Measurements from ENCODE around the gene CIAO3. TPM values are rescaled to one million over a fixed set of nuclear protein-coding genes. Genes with fewer than 3 reads are reported as not detected.

The CIAO3 gene
- total and polyA plus RNA-seq, 10 of the 15 experiments (the other 5 are each of a cell fraction or from before 2014, with no cell fraction given) = 1.4 to 37.5 (median 30.8) TPM

DNA sequence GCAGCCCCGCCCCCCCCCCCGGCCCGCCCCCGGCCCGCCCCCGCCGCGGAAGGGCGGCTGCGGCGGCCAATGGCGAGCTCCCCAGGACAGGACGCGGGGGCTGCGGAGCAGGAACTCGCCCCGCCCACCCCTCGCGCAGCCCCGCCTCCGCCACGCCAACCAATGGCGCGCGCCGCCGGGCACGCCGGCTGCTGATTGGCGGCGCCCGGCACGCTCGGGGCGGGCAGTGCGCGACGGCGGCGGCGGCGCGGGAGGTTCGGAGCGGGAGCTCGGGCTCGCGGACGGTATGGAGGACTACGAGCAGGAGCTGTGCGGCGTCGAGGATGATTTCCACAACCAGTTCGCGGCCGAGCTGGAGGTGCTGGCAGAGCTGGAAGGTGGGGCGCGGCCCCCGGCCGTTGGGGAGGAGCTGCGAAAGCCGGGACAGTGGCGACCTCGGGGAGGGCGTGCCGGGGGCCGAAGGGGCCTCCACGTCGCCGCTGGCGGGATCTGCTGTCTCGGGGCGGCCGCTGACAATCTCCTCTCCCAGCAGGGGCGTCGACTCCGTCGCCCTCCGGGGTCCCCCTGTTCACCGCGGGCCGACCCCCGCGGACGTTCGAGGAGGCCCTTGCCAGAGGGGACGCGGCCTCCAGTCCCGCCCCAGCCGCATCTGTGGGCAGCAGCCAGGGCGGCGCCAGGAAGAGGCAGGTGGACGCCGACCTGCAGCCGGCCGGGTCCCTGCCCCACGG lies 47.8 kb upstream of the CIAO3 start, which contains the start of gene CHTF18:
Gene CHTF18, plus strand, starts transcription at position 222 of the 728 bp plus-strand sequence. Its CDS starts 65 bp downstream, at position 287.
- peak within 1 kb of the TSS; percentile 89 for H3K4me3 ChIP-seq
- ATAC-seq (peak; percentile 91), DNase-seq (ENCODE audit: low read depth, low spot score) (peak; percentile 45), FAIRE-seq (peak; percentile 27)
- SMC1A ChIA-PET (ENCODE audit: uncharacterized antibody, unreplicated experiment) = interaction anchor here (1.1 to 1.5 kb wide), 2 partner anchors 69 to 76 kb away, joined by 3 to 5 read pairs; no protein-coding TSS in a partner anchor
- H3K9ac ChIP-seq (ENCODE audit: control insufficient read depth, insufficient read depth, low read length) = peak within 1 kb of the TSS; percentile 90
- peaks cover 9% of the 10 kb centered on the region for H3K4me1 ChIP-seq (ENCODE audit: control insufficient read depth, insufficient read depth, low read length)
- no peaks in the 10 kb centered on the region for H3K9me3 ChIP-seq (replicated peaks; ENCODE audit: control insufficient read depth, insufficient read depth, low read length)
- under 1% methylated on average over 74 of the region's 97 CpGs for WGBS (ENCODE audit: insufficient coverage, insufficient replicate concordance, low lambda C conversion rate, missing lambda C conversion rate)
- no peaks in the 10 kb centered on the region for H3K27me3 ChIP-seq (replicated peaks in 1 of 2; ENCODE audit: control insufficient read depth in 2 of 2, insufficient read depth in 2 of 2, low read length in 1 of 2)
- no peaks in the 10 kb centered on the region for H4K20me1 ChIP-seq (ENCODE audit: control insufficient read depth, insufficient read depth)
- RAD21 ChIA-PET (ENCODE audit: unreplicated experiment) = interaction anchor here (1.1 to 1.6 kb wide), 4 partner anchors 51 to 76 kb away, joined by 5 to 10 read pairs (median 8); partner anchors contain the start of gene ANTKMT
- H3K4me2 ChIP-seq (ENCODE audit: control insufficient read depth, insufficient read depth) = peak within 1 kb of the TSS; percentile 85
- in situ Hi-C loops (cut with MboI) = loop anchor here (5.0 kb wide), 2 partner anchors 46 to 76 kb away; partner anchors contain the start of gene CIAO3
- intact Hi-C loops (cut with micrococcal nuclease; ENCODE audit: unreplicated experiment) = loop anchor here (5.0 kb wide), 1 partner anchor 46 kb away; the partner anchor contains the start of gene CIAO3
- H2AFZ ChIP-seq (ENCODE audit: control insufficient read depth, low read depth, low read length) = peak within 1 kb of the TSS; percentile 89
- peaks cover 24% of the 10 kb centered on the region for H3K79me2 ChIP-seq (ENCODE audit: control insufficient read depth, insufficient read depth, low read length)
- H3K27ac ChIP-seq (ENCODE audit: control insufficient read depth, insufficient read depth) = peak within 1 kb of the TSS; percentile 69
- POLR2A ChIA-PET = interaction anchor here (0.5 to 2.1 kb wide), 5 partner anchors 18 to 917 kb away, joined by 3 to 12 read pairs (median 4); partner anchors contain the start of genes ANTKMT, MAPK8IP3 and METRN
- CTCF ChIA-PET = interaction anchor here (0.6 to 5.2 kb wide), 3 partner anchors 43 to 76 kb away, joined by 4 to 32 read pairs (median 5); no protein-coding TSS in a partner anchor
- H3K36me3 ChIP-seq (ENCODE audit: control insufficient read depth in 2 of 2, insufficient read depth in 2 of 2, low read length in 1 of 2) = peaks cover 0 to 21% of the 10 kb centered on the region in 2 experiments; a peak in 2 of 4 replicates
- BruUV-seq (replicated peaks) = TSS peak; percentile 78
- TF ChIP-seq ZBTB33 (IDR thresholded peaks at IDR 0.05) (no peak), MYC (IDR thresholded peaks at IDR 0.05; ENCODE audit: insufficient read depth, insufficient read length, insufficient replicate concordance, low read length, severe bottlenecking) (no peak), HCFC1 (IDR thresholded peaks at IDR 0.05; ENCODE audit: low read length) (no peak), EED (IDR thresholded peaks at IDR 0.05; ENCODE audit: low read depth) (no peak), CEBPB (IDR thresholded peaks at IDR 0.05; ENCODE audit: borderline replicate concordance in 1 of 2, low read depth in 2 of 2, low read length in 2 of 2) (no peak), EP300 (IDR thresholded peaks at IDR 0.05; ENCODE audit: borderline replicate concordance in 1 of 2, control insufficient read depth in 1 of 2, low read depth in 2 of 2, low read length in 2 of 2) (no peak), CREM (IDR thresholded peaks at IDR 0.05; ENCODE audit: low read depth) (no peak), EZH2 (IDR thresholded peaks at IDR 0.05; ENCODE audit: borderline replicate concordance, control insufficient read depth, low read depth, low read length) (no peak), MAX (IDR thresholded peaks at IDR 0.05; ENCODE audit: low read depth, low read length) (no peak; the same call in 1 of the 2 replicates), CHD2 (IDR thresholded peaks at IDR 0.05; ENCODE audit: borderline replicate concordance, low read depth, low read length) (peak; percentile 68; the same call in 1 of the 2 replicates), BRCA1 (IDR thresholded peaks at IDR 0.05; ENCODE audit: low read depth, low read length) (no peak), DPF2 (IDR thresholded peaks at IDR 0.05) (0 out of 2 replicates have a peak, but pooled peaks have one; percentile 11)
- TF ChIP-seq, protein P1, sequence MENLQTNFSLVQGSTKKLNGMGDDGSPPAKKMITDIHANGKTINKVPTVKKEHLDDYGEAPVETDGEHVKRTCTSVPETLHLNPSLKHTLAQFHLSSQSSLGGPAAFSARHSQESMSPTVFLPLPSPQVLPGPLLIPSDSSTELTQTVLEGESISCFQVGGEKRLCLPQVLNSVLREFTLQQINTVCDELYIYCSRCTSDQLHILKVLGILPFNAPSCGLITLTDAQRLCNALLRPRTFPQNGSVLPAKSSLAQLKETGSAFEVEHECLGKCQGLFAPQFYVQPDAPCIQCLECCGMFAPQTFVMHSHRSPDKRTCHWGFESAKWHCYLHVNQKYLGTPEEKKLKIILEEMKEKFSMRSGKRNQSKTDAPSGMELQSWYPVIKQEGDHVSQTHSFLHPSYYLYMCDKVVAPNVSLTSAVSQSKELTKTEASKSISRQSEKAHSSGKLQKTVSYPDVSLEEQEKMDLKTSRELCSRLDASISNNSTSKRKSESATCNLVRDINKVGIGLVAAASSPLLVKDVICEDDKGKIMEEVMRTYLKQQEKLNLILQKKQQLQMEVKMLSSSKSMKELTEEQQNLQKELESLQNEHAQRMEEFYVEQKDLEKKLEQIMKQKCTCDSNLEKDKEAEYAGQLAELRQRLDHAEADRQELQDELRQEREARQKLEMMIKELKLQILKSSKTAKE (IDR thresholded peaks at IDR 0.05; ENCODE audit: low read depth, poor library complexity, severe bottlenecking) = no peak
- TF ChIP-seq, protein P2, sequence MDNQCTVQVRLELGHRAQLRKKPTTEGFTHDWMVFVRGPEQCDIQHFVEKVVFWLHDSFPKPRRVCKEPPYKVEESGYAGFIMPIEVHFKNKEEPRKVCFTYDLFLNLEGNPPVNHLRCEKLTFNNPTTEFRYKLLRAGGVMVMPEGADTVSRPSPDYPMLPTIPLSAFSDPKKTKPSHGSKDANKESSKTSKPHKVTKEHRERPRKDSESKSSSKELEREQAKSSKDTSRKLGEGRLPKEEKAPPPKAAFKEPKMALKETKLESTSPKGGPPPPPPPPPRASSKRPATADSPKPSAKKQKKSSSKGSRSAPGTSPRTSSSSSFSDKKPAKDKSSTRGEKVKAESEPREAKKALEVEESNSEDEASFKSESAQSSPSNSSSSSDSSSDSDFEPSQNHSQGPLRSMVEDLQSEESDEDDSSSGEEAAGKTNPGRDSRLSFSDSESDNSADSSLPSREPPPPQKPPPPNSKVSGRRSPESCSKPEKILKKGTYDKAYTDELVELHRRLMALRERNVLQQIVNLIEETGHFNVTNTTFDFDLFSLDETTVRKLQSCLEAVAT (IDR thresholded peaks at IDR 0.05) = peak; percentile 55; the same call in 1 of the 2 replicates

Data from GM12878 (cell line).